H1 (cell line): ENCODE results near the gene LRRK1.

Experiments used
- CHD1 ChIP-seq: IDR thresholded peaks from 2 replicates; pipeline ENCODE4 v1.6.1; 2012; ENCODE audit warnings: low read depth, low read length, improper control_type of control experiment
- CHD2 ChIP-seq: IDR thresholded peaks from 2 replicates; pipeline ENCODE4 v1.6.1; 2012; ENCODE audit warnings: low read length, improper control_type of control experiment
- CTCF ChIP-seq, 3 experiments: IDR thresholded peaks; 1 replicate in 2 of 3; 2 replicates in 1 of 3; pipeline versions ENCODE4 v1.5.1 to v1.6.1; 2011; ENCODE audit warnings: low read length in 3 of 3, mild to moderate bottlenecking in 3 of 3, inconsistent platforms in 2 of 3, low read depth in 1 of 3, moderate library complexity in 1 of 3; ENCODE audit not compliant: insufficient read depth in 1 of 3; ENCODE audit errors: control extremely low read depth in 1 of 3
- EZH2 ChIP-seq: fragments of 200-600 bp; sonication (generic); IDR thresholded peaks from 2 replicates; pipeline ENCODE4 v1.7.1; 2012; ENCODE audit warnings: low read depth, mild to moderate bottlenecking, moderate library complexity, low read length, inconsistent platforms; ENCODE audit not compliant: severe bottlenecking
- GABPA ChIP-seq: IDR thresholded peaks from 2 replicates; pipeline ENCODE4 v1.6.1; 2011; ENCODE audit warnings: mild to moderate bottlenecking, low read length, moderate library complexity, borderline replicate concordance; ENCODE audit not compliant: insufficient read depth
- GTF2F1 ChIP-seq: IDR thresholded peaks from 2 replicates; pipeline ENCODE4 v1.6.1; 2012; ENCODE audit warnings: low read depth, low read length, improper control_type of control experiment, borderline replicate concordance
- JUND ChIP-seq: IDR thresholded peaks from 2 replicates; pipeline ENCODE4 v1.6.1; 2011; ENCODE audit warnings: mild to moderate bottlenecking, improper control_type of control experiment, low read length
- NANOG ChIP-seq: IDR thresholded peaks from 2 replicates; pipeline ENCODE4 v1.6.1; 2011; ENCODE audit warnings: low read length, low read depth, mild to moderate bottlenecking, inconsistent platforms; ENCODE audit not compliant: insufficient read depth, poor library complexity, severe bottlenecking
- POLR2AphosphoS5 ChIP-seq: IDR thresholded peaks from 2 replicates; pipeline ENCODE4 v1.6.1; 2011; ENCODE audit warnings: low read depth, low read length
- RFX5 ChIP-seq: IDR thresholded peaks from 2 replicates; pipeline ENCODE4 v1.6.1; 2011; ENCODE audit warnings: low read depth, low read length, improper control_type of control experiment, borderline replicate concordance
- SIRT6 ChIP-seq: IDR thresholded peaks from one replicate; pipeline ENCODE4 v1.7.1; 2012; ENCODE audit warnings: low read length, inconsistent platforms
- SP1 ChIP-seq: IDR thresholded peaks from 2 replicates; pipeline ENCODE4 v1.6.1; 2011; ENCODE audit warnings: low read depth, low read length
- ZNF274 ChIP-seq: IDR thresholded peaks from 2 replicates; pipeline ENCODE4 v1.7.0; 2012; ENCODE audit warnings: low read length, borderline replicate concordance; ENCODE audit errors: extremely low read depth

GRCh38 chr15:101012326-101013200 is 93.4 kb downstream of the LRRK1 start:
- TF ChIP-seq JUND (no peak), CTCF (IDR thresholded peaks at IDR 0.05; ENCODE audit: control extremely low read depth in 1 of 3, insufficient read depth in 1 of 3, low read depth in 1 of 3, low read length in 3 of 3) (no peak), EZH2 (no peak), CHD2 (no peak), SP1 (no peak), GTF2F1 (no peak), NANOG (no peak), POLR2AphosphoS5 (no peak), ZNF274 (no peak), CHD1 (no peak), SIRT6 (no peak), RFX5 (no peak), GABPA (no peak)
